Inferior parietal cortex (tissue), 1 donor: ENCODE measurements around the gene SHISA5.
"Not testable (repeated sequence)": the region's sequence is repeated elsewhere in the genome, so short reads cannot be mapped to it uniquely, and the experiment has no call there.

Source experiments
- DNase-seq: peaks from one replicate; pipeline ENCODE4 v3.0.0-alpha.2; 2016; ENCODE audit errors: extremely low spot score

The SHISA5 gene

GRCh38 chr3:48477959-48478520 is 25.9 kb downstream of the SHISA5 start:
- DNase-seq: no peak

- DNase-seq: no peak
These were observed 27.4 kb downstream of the SHISA5 start for GRCh38 chr3:48476426-48477053.

GRCh38 chr3:48475188-48475587 is 28.8 kb downstream of the SHISA5 start:
- no peak for DNase-seq

GRCh38 chr3:48474619-48475018 is 29.4 kb downstream of the SHISA5 start:
- no peak for DNase-seq

GRCh38 chr3:48474031-48474430 is 29.9 kb downstream of the SHISA5 start:
- DNase-seq: not testable (repeated sequence)

GRCh38 chr3:48473617-48473952 is 30.4 kb downstream of the SHISA5 start:
- DNase-seq: no peak

- DNase-seq: peak; percentile 86
These were observed 30.9 kb downstream of the SHISA5 start for GRCh38 chr3:48472923-48473616.

GRCh38 chr3:48472673-48472922 is 31.4 kb downstream of the SHISA5 start:
- no peak for DNase-seq

- DNase-seq: no peak
These were observed 33.7 kb downstream of the SHISA5 start for GRCh38 chr3:48470286-48470685.

- no peak for DNase-seq
These were observed 34.7 kb downstream of the SHISA5 start for GRCh38 chr3:48469046-48469915.

GRCh38 chr3:48468329-48468731 is 35.6 kb downstream of the SHISA5 start:
- DNase-seq: no peak

GRCh38 chr3:48467473-48468267 is 36.3 kb downstream of the SHISA5 start:
- DNase-seq: no peak

GRCh38 chr3:48467110-48467454 is 36.9 kb downstream of the SHISA5 start:
- no peak for DNase-seq

- no peak for DNase-seq
These were observed 37.4 kb downstream of the SHISA5 start for GRCh38 chr3:48466386-48467109.

GRCh38 chr3:48465531-48466378 is 38.2 kb downstream of the SHISA5 start:
- peak; percentile 92 for DNase-seq

GRCh38 chr3:48465237-48465530 is 38.8 kb downstream of the SHISA5 start:
- DNase-seq: peak; percentile 49

- no peak for DNase-seq
These were observed 39.2 kb downstream of the SHISA5 start for GRCh38 chr3:48464713-48465221.

GRCh38 chr3:48463703-48464102 is 40.3 kb downstream of the SHISA5 start:
- no peak for DNase-seq

GRCh38 chr3:48461767-48462166 is 42.2 kb downstream of the SHISA5 start:
- not testable (repeated sequence) for DNase-seq

GRCh38 chr3:48460517-48460902 is 43.5 kb downstream of the SHISA5 start:
- DNase-seq: no peak
